H1 (cell line): ENCODE measurements around the gene PDLIM3. TPM values are rescaled to one million over a fixed set of nuclear protein-coding genes. Genes with fewer than 3 reads are reported as not detected.

ENCODE experiments used
- NANOG ChIP-seq: IDR thresholded peaks from 2 replicates; pipeline ENCODE4 v1.6.1; 2011; ENCODE audit warnings: low read length, low read depth, mild to moderate bottlenecking, inconsistent platforms; ENCODE audit not compliant: insufficient read depth, poor library complexity, severe bottlenecking
- polyA plus RNA-seq, 7 experiments: library from polyadenylated mRNA; depleted of rRNA in 3 of 7; stranded (reverse) in 5 of 7; unstranded in 2 of 7; fragments of >200 nt in 5 of 7; fragments of 200-250 nt in 2 of 7; gene quantifications; 1 replicate in 5 of 7; 2 replicates in 1 of 7; 4 replicates in 1 of 7; pipeline versions ENCODE4 v1.2.1 to v1.2.3, GENCODE V29; 2011 to 2013; ENCODE audit warnings: missing spikeins in 2 of 7, mixed read lengths in 2 of 7
- total RNA-seq: library from RNA; stranded (reverse); fragmentation: NEBNext Ultra II Directional; extraction: Animal tissue kit (Norgen Biotek cat#: 25700); gene quantifications from 2 replicates; pipeline ENCODE4 v1.2.1, GENCODE V29; 2021

The PDLIM3 gene
- total and polyA plus RNA-seq, 2 of the 8 experiments (the other 6 are each of a cell fraction or from before 2014, with no cell fraction given): 7.6 to 8.1 TPM

DNA sequence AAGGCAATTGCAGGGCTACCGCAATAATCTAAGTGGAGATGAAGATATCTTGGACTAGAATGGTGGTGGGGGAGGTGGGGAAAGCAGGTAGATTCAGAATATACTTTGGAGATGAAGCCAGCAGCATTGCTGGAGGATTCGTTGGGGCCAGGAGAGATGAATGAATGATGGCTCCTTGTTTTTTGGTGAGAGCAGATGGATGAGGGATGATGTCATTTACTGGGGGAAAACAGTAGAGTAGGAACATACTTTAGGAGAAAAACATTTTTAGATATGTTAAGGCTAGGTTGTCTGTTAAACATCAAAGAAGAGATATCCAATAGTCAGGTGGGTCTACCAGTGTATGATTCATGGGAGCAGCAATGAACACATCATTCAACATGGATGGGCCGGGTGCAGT, 69.6 kb downstream of the PDLIM3 start (continued):
- TF ChIP-seq NANOG: no peak
